Trophoblast cell (in vitro differentiated cells and primary cell): ENCODE results near the gene CPB2.

ENCODE experiments used
- DNase-seq, 2 donors: peaks; one replicate each; pipeline ENCODE4 v3.0.0-alpha.2; 2016
- H2AFZ ChIP-seq: 2 replicates; pipeline ENCODE4 v1.6.1; 2013; ENCODE audit warnings: low read length, moderate library complexity, mild to moderate bottlenecking; ENCODE audit not compliant: insufficient read depth, poor library complexity
- H2AK5ac ChIP-seq: 2 replicates; pipeline ENCODE4 v1.6.1; 2013; ENCODE audit warnings: mild to moderate bottlenecking, low read length
- H2BK120ac ChIP-seq: 2 replicates; pipeline ENCODE4 v1.6.1; 2013; ENCODE audit warnings: low read length, mild to moderate bottlenecking, moderate library complexity; ENCODE audit not compliant: insufficient read depth, poor library complexity
- H2BK12ac ChIP-seq: 2 replicates; pipeline ENCODE4 v1.6.1; 2013; ENCODE audit warnings: mild to moderate bottlenecking, low read length, moderate library complexity
- H2BK5ac ChIP-seq: 2 replicates; pipeline ENCODE4 v1.6.1; 2013; ENCODE audit warnings: low read length, low read depth, moderate library complexity, mild to moderate bottlenecking; ENCODE audit not compliant: poor library complexity
- H3K14ac ChIP-seq: 2 replicates; pipeline ENCODE4 v1.6.1; 2013; ENCODE audit warnings: mild to moderate bottlenecking, low read length
- H3K18ac ChIP-seq: 2 replicates; pipeline ENCODE4 v1.6.1; 2013; ENCODE audit warnings: mild to moderate bottlenecking, low read length
- H3K23ac ChIP-seq: 2 replicates; pipeline ENCODE4 v1.6.1; 2013; ENCODE audit warnings: low read length
- H3K27ac ChIP-seq: 2 replicates; pipeline ENCODE4 v1.5.1; 2013; ENCODE audit warnings: low read depth, mild to moderate bottlenecking, inconsistent platforms, low read length, moderate library complexity
- H3K27me3 ChIP-seq: 2 replicates; pipeline ENCODE4 v1.6.1; 2013; ENCODE audit warnings: inconsistent platforms, mild to moderate bottlenecking, low read length, moderate library complexity; ENCODE audit not compliant: insufficient read depth
- H3K36me3 ChIP-seq, 2 experiments: 1 replicate in 1 of 2; 2 replicates in 1 of 2; pipeline ENCODE4 v1.6.1; 2013; ENCODE audit warnings: low read length in 2 of 2, mild to moderate bottlenecking in 2 of 2, moderate library complexity in 1 of 2; ENCODE audit not compliant: insufficient read depth in 2 of 2, control insufficient read depth in 1 of 2
- H3K4ac ChIP-seq: 2 replicates; pipeline ENCODE4 v1.6.1; 2013; ENCODE audit warnings: low read depth, mild to moderate bottlenecking, low read length, moderate library complexity
- H3K4me1 ChIP-seq, 2 experiments: 1 replicate in 1 of 2; 2 replicates in 1 of 2; pipeline ENCODE4 v1.6.1; 2013; ENCODE audit warnings: low read length in 2 of 2, mild to moderate bottlenecking in 2 of 2, moderate library complexity in 1 of 2; ENCODE audit not compliant: insufficient read depth in 2 of 2, control insufficient read depth in 1 of 2
- H3K4me2 ChIP-seq: 2 replicates; pipeline ENCODE4 v1.6.1; 2013; ENCODE audit warnings: inconsistent platforms, mild to moderate bottlenecking, low read length, moderate library complexity
- H3K4me3 ChIP-seq: 2 replicates; pipeline ENCODE4 v1.5.1; 2013; ENCODE audit warnings: mild to moderate bottlenecking, low read depth, low read length, inconsistent platforms
- H3K79me1 ChIP-seq: one replicate; pipeline ENCODE4 v1.6.1; 2013; ENCODE audit warnings: low read length
- H3K79me2 ChIP-seq: 2 replicates; pipeline ENCODE4 v1.6.1; 2013; ENCODE audit warnings: low read length, mild to moderate bottlenecking; ENCODE audit not compliant: control insufficient read depth, insufficient read depth, poor library complexity
- H3K9ac ChIP-seq: 2 replicates; pipeline ENCODE4 v1.6.1; 2013; ENCODE audit warnings: mild to moderate bottlenecking, low read length
- H3K9me3 ChIP-seq: 2 replicates; pipeline ENCODE4 v1.6.1; 2013; ENCODE audit warnings: low read depth, mild to moderate bottlenecking, control low read depth, inconsistent platforms, low read length; ENCODE audit not compliant: insufficient read depth
- H4K12ac ChIP-seq: 2 replicates; pipeline ENCODE4 v1.6.1; 2013; ENCODE audit warnings: low read depth, mild to moderate bottlenecking, low read length, moderate library complexity
- H4K8ac ChIP-seq: 2 replicates; pipeline ENCODE4 v1.6.1; 2013; ENCODE audit warnings: low read depth, mild to moderate bottlenecking, low read length, moderate library complexity
- H4K91ac ChIP-seq: one replicate; pipeline ENCODE4 v1.6.1; 2013; ENCODE audit warnings: low read depth, mild to moderate bottlenecking, low read length, moderate library complexity
- WGBS: extraction: QIAGEN DNeasy Blood & Tissue Kit; methylation state at CpG from one replicate; pipeline ENCODE4 v1.1.7; 2013; ENCODE audit warnings: missing lambda C conversion rate; ENCODE audit not compliant: insufficient read length, insufficient coverage; ENCODE audit errors: extremely low coverage; 5-methylcytosine and 5-hydroxymethylcytosine counted together

Gene CPB2

GRCh38 chr13:46131705-46132104 is 26.9 kb upstream of the CPB2 start:
- no peak overlapping the region for H4K12ac ChIP-seq
- H3K79me2 ChIP-seq, result no peaks in the 10 kb centered on the region
- H3K4me2 ChIP-seq, result no peak overlapping the region
- H3K9me3 ChIP-seq, result no peaks in the 10 kb centered on the region
- H3K23ac ChIP-seq, result no peak overlapping the region
- no peak for DNase-seq
- no peak overlapping the region for H2BK5ac ChIP-seq
- H4K91ac ChIP-seq, result no peak overlapping the region
- peaks cover 11 to 12% of the 10 kb centered on the region in 2 experiments for H3K4me1 ChIP-seq
- no peaks in the 10 kb centered on the region for H3K27me3 ChIP-seq
- no peak overlapping the region for H4K8ac ChIP-seq
- H2BK120ac ChIP-seq, result no peak overlapping the region
- H3K79me1 ChIP-seq, result peaks cover 5% of the 10 kb centered on the region
- no peak overlapping the region for H2BK12ac ChIP-seq
- peaks cover 13 to 43% of the 10 kb centered on the region in 2 experiments for H3K36me3 ChIP-seq
- H3K4me3 ChIP-seq, result no peak overlapping the region
- no peak overlapping the region for H3K27ac ChIP-seq
- H3K4ac ChIP-seq, result no peak overlapping the region
- H3K14ac ChIP-seq, result no peak overlapping the region
- H3K9ac ChIP-seq, result no peak overlapping the region
- H2AK5ac ChIP-seq, result no peak overlapping the region
- H3K18ac ChIP-seq, result no peak overlapping the region
- H2AFZ ChIP-seq, result no peak overlapping the region

DNA sequence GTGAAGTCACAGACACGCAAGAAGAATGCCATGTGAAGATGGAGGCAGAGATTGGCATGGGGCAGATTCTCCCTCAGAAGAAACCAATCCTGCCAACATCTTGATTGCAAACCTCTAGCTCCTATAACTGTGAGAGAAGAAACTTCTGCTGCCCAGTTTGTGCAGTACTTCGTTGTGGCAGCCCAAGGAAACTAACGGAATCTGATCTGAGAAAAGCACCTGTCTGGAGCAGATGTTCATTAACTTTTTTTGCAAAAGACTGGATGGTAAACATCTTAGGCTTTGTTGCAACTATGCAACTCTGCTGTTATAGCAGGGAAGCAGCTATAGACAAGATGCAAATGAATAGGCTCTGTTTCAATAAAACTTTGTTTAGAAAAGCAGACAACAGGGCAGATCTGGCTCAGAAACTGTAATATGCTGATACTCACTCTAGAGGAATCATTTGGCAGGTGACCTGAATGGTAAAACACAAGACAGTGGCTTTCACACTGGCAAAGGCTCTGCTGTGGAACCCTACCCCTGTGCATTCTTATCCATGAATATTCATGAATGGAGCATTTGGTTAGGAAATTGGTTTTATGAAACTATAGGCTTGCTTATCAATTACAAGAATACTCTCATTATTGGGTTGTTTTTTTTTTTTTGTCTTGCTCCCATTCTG is 25.3 kb upstream of the CPB2 start:
- Histone ChIP-seq H3K4me3 (no peak overlapping the region), H3K14ac (no peak overlapping the region), H2AK5ac (no peak overlapping the region), H3K36me3 (peaks cover 12 to 47% of the 10 kb centered on the region in 2 experiments), H3K27ac (no peak overlapping the region), H3K18ac (no peak overlapping the region), H3K79me1 (no peaks in the 10 kb centered on the region), H3K9ac (no peak overlapping the region), H3K23ac (no peak overlapping the region), H2BK12ac (no peak overlapping the region), H2BK5ac (no peak overlapping the region), H4K8ac (no peak overlapping the region), H3K79me2 (no peaks in the 10 kb centered on the region), H3K4me1 (peaks cover 3 to 4% of the 10 kb centered on the region in 2 experiments), H2AFZ (no peak overlapping the region), H3K4me2 (no peak overlapping the region), H2BK120ac (no peak overlapping the region), H3K9me3 (no peaks in the 10 kb centered on the region), H3K27me3 (no peaks in the 10 kb centered on the region), H4K12ac (no peak overlapping the region), H3K4ac (no peak overlapping the region), H4K91ac (no peak overlapping the region)
- no peak for DNase-seq
- WGBS, result no CpG with 5 or more reads among the region's 3 CpGs

GRCh38 chr13:46129124-46129523 is 24.3 kb upstream of the CPB2 start:
- Histone ChIP-seq H3K23ac (no peak overlapping the region), H2BK5ac (no peak overlapping the region), H2BK12ac (no peak overlapping the region), H3K27ac (no peak overlapping the region), H2AFZ (no peak overlapping the region), H3K9ac (no peak overlapping the region), H2AK5ac (no peak overlapping the region), H3K18ac (no peak overlapping the region), H3K79me2 (no peaks in the 10 kb centered on the region), H2BK120ac (no peak overlapping the region), H4K8ac (no peak overlapping the region), H3K36me3 (peaks cover 12 to 47% of the 10 kb centered on the region in 2 experiments), H4K12ac (no peak overlapping the region), H3K14ac (no peak overlapping the region), H3K27me3 (no peaks in the 10 kb centered on the region), H3K9me3 (no peaks in the 10 kb centered on the region), H4K91ac (no peak overlapping the region), H3K4me2 (no peak overlapping the region), H3K4me1 (no peaks in the 10 kb centered on the region), H3K4me3 (no peak overlapping the region), H3K4ac (no peak overlapping the region), H3K79me1 (no peaks in the 10 kb centered on the region)
- DNase-seq, result no peak
- no CpG with 5 or more reads among the region's 2 CpGs for WGBS

DNA sequence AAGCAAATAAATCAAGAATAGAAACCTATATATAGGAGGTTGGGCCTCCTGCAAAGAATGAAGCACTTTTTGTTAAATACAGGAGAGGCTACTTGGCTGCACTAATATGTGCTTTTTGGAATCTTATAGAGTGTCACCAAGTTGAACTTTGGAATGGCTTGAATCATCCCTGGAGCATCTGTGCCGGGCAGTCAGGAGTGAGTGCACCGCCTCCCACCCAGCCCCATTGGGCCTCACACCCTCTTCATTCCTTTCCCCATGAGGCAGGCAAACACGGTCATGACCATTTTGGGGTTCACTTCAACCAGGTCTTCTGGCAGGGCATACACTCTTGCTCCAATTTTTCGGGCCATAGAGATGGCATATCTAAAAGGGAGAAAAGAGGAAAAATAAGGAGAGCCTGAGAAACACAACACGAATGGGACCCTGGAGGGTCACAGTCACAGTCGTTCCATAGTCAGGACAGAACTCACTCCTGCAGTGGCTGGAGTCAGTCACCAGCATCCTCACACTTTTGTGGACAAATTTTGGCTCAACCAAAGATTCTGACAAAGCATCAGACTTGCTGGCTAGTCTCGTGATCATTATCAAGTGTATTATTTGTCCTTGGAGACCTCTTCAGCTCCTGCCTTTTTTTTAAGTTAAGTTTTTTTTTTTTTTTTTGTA is 22.7 kb upstream of the CPB2 start:
- H2AFZ ChIP-seq, result no peak overlapping the region
- no peak overlapping the region for H3K23ac ChIP-seq
- no peak overlapping the region for H2BK12ac ChIP-seq
- no peak overlapping the region for H3K9ac ChIP-seq
- H3K4me1 ChIP-seq, result peaks cover 0 to 3% of the 10 kb centered on the region in 2 experiments
- H2AK5ac ChIP-seq, result no peak overlapping the region
- H3K27me3 ChIP-seq, result no peaks in the 10 kb centered on the region
- H4K12ac ChIP-seq, result no peak overlapping the region
- H4K91ac ChIP-seq, result no peak overlapping the region
- H3K9me3 ChIP-seq, result no peaks in the 10 kb centered on the region
- no peak overlapping the region for H2BK5ac ChIP-seq
- H3K27ac ChIP-seq, result no peak overlapping the region
- H3K79me2 ChIP-seq, result no peaks in the 10 kb centered on the region
- no peak overlapping the region for H4K8ac ChIP-seq
- no CpG with 5 or more reads among the region's 7 CpGs for WGBS
- no peaks in the 10 kb centered on the region for H3K79me1 ChIP-seq
- H3K4me3 ChIP-seq, result no peak overlapping the region
- no peak overlapping the region for H2BK120ac ChIP-seq
- H3K4ac ChIP-seq, result no peak overlapping the region
- no peak for DNase-seq
- H3K18ac ChIP-seq, result no peak overlapping the region
- H3K36me3 ChIP-seq, result peaks cover 10 to 40% of the 10 kb centered on the region in 2 experiments
- H3K14ac ChIP-seq, result no peak overlapping the region
- H3K4me2 ChIP-seq, result no peak overlapping the region
